Measurements from ENCODE around the gene SEPTIN1.
"Not testable (repeated sequence)": the region's sequence is repeated elsewhere in the genome, so short reads cannot be mapped to it uniquely, and the experiment has no call there.

Gene SEPTIN1

DNA sequence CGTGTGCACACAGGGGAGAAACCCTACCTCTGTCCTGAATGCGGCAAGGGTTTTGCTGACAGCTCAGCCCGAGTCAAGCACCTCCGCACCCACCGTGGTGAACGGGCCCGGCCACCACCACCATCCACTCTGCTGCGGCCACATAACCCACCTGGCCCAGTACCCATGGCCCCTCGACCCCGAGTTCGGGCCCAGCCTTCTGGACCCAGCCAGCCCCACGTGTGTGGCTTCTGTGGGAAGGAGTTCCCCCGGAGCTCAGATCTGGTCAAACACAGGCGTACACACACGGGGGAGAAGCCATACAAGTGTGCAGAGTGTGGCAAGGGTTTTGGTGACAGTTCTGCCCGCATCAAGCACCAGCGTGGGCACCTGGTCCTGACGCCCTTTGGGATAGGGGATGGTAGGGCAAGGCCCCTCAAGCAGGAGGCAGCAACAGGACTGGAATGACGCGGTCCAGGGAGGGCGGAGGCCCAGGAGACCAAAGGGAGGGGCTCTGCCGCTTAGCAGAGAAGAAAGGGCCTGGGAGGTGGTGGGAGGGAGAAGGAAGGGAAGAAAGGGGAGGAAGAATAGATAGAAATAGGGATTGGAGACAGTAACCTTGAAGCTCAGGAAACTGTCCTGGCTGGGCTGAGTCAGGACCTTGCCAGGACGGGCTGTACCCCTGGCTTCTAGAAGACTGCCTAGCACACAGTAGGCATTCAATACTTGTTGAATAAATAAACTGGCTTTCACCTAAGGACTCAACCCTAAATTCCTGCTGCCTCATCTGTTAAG, 16.5 kb upstream of the SEPTIN1 start:
- H3K4me1 ChIP-seq (ENCODE audit: control insufficient read depth, insufficient read depth, low read length): peaks cover 27% of the 10 kb centered on the region
- H3K27ac ChIP-seq (ENCODE audit: low read depth, low read length): no peak overlapping the region; the same call in 1 of the 2 replicates
- H3K9me3 ChIP-seq (ENCODE audit: control insufficient read depth, insufficient read depth, low read depth, low read length): no peaks in the 10 kb centered on the region
- H3K9ac ChIP-seq (ENCODE audit: low read length): peak overlapping the region; percentile 98
- no peaks in the 10 kb centered on the region for H3K27me3 ChIP-seq (ENCODE audit: control insufficient read depth, insufficient read depth, low read length)
- H3K36me3 ChIP-seq (ENCODE audit: control insufficient read depth, insufficient read depth, low read length): peaks cover 21% of the 10 kb centered on the region
- no peak overlapping the region for H3K4me3 ChIP-seq (ENCODE audit: low read depth, low read length)

DNA sequence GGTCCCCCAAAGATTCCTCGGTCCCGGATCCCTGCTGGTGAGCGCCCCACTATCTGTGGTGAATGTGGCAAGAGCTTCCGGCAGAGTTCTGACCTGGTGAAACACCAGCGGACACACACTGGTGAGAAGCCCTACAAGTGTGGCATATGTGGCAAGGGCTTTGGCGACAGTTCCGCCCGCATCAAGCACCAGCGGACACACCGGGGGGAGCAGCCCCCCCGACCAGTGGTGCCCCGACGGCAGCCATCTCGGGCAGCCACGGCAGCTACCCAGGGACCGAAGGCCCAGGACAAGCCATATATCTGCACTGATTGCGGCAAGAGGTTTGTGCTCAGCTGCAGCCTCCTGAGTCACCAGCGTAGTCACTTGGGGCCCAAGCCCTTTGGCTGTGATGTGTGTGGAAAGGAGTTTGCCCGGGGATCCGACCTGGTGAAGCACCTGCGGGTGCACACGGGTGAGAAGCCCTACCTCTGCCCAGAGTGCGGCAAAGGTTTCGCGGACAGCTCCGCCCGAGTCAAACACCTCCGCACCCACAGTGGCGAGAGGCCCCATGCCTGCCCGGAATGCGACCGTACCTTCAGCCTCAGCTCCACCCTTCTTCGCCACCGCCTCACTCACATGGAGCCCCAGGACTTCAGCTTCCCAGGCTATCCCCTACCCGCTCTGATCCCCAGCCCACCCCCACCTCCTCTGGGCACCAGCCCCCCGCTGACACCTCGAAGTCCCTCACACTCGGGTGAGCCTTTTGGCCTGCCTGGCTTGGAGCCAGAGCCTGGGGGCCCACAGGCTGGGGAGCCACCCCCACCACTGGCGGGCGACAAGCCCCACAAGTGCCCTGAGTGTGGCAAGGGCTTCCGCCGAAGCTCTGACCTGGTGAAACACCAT, 15.7 kb upstream of the SEPTIN1 start:
- Histone ChIP-seq H3K4me3 (ENCODE audit: low read depth, low read length) (no peak overlapping the region), H3K27me3 (ENCODE audit: control insufficient read depth, insufficient read depth, low read length) (no peaks in the 10 kb centered on the region), H3K9me3 (ENCODE audit: control insufficient read depth, insufficient read depth, low read depth, low read length) (no peaks in the 10 kb centered on the region), H3K36me3 (ENCODE audit: control insufficient read depth, insufficient read depth, low read length) (peaks cover 21% of the 10 kb centered on the region), H3K4me1 (ENCODE audit: control insufficient read depth, insufficient read depth, low read length) (peaks cover 27% of the 10 kb centered on the region), H3K9ac (ENCODE audit: low read length) (peak overlapping the region; percentile 25), H3K27ac (ENCODE audit: low read depth, low read length) (no peak overlapping the region)

- Histone ChIP-seq H3K9ac (ENCODE audit: low read length) (no peak overlapping the region), H3K27ac (ENCODE audit: low read depth, low read length) (no peak overlapping the region), H3K4me1 (ENCODE audit: control insufficient read depth, insufficient read depth, low read length) (peaks cover 27% of the 10 kb centered on the region), H3K4me3 (ENCODE audit: low read depth, low read length) (no peak overlapping the region), H3K36me3 (ENCODE audit: control insufficient read depth, insufficient read depth, low read length) (peaks cover 21% of the 10 kb centered on the region), H3K27me3 (ENCODE audit: control insufficient read depth, insufficient read depth, low read length) (no peaks in the 10 kb centered on the region), H3K9me3 (ENCODE audit: control insufficient read depth, insufficient read depth, low read depth, low read length) (no peaks in the 10 kb centered on the region)
These were observed 14.7 kb upstream of the SEPTIN1 start for GRCh38 chr16:30397056-30397455.

- not testable (repeated sequence) for H3K9ac ChIP-seq (ENCODE audit: low read length); H3K27me3 ChIP-seq (ENCODE audit: control insufficient read depth, insufficient read depth, low read length); H3K9me3 ChIP-seq (ENCODE audit: control insufficient read depth, insufficient read depth, low read depth, low read length); H3K27ac ChIP-seq (ENCODE audit: low read depth, low read length)
- H3K36me3 ChIP-seq (ENCODE audit: control insufficient read depth, insufficient read depth, low read length): peaks cover 21% of the 10 kb centered on the region
- H3K4me3 ChIP-seq (ENCODE audit: low read depth, low read length): peak overlapping the region; percentile 91
- peaks cover 24% of the 10 kb centered on the region for H3K4me1 ChIP-seq (ENCODE audit: control insufficient read depth, insufficient read depth, low read length)
These were observed 14.3 kb upstream of the SEPTIN1 start for GRCh38 chr16:30396627-30397026.

DNA sequence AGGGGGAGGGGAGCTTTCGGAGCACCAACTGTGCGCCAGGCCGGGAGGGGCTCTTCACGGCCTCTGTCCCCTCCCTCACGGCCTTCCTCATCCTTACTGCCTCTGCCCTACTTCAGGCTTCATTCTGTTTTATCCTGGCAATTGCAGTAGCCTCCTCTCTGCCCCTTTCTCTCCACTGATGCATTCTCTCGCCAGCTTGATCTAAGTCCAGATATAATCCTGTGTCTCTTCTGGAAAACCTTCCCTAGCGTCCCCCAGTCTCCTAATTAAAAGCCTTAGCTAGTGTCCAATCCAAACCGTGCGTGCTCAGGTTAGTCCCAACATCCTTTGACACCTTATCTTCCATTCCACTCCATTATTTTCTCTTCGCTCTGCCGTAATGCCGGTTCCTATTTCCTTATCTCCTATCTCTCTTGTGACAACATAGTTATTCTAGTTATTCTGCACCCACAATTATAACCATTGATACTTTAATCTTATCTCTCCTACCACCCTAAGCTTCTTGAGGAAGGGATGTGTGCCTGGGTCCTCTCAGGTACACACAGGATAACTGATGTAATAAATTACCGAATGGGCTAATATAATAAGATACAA, 13.7 kb upstream of the SEPTIN1 start:
- peak overlapping the region; percentile 91 for H3K4me3 ChIP-seq (ENCODE audit: low read depth, low read length)

GRCh38 chr16:30395155-30395991, 13.0 kb upstream of the SEPTIN1 start, which contains the start of gene ZNF48:
Gene ZNF48, plus strand, starts transcription at chr16:30395420. Its CDS starts 375 bp downstream, at chr16:30395795.
- Histone ChIP-seq H3K27me3 (ENCODE audit: control insufficient read depth, insufficient read depth, low read length) (no peaks in the 10 kb centered on the region), H3K4me3 (ENCODE audit: low read depth, low read length) (peak within 1 kb of the TSS; percentile 91), H3K36me3 (ENCODE audit: control insufficient read depth, insufficient read depth, low read length) (peaks cover 21% of the 10 kb centered on the region), H3K9me3 (ENCODE audit: control insufficient read depth, insufficient read depth, low read depth, low read length) (no peaks in the 10 kb centered on the region), H3K27ac (ENCODE audit: low read depth, low read length) (peak within 1 kb of the TSS; percentile 97), H3K9ac (ENCODE audit: low read length) (peak within 1 kb of the TSS; percentile 93), H3K4me1 (ENCODE audit: control insufficient read depth, insufficient read depth, low read length) (peaks cover 22% of the 10 kb centered on the region)

More for the DNA sequence above, 13.7 kb upstream of the SEPTIN1 start:
- Histone ChIP-seq H3K9me3 (ENCODE audit: control insufficient read depth, insufficient read depth, low read depth, low read length) (no peaks in the 10 kb centered on the region), H3K27me3 (ENCODE audit: control insufficient read depth, insufficient read depth, low read length) (no peaks in the 10 kb centered on the region), H3K4me1 (ENCODE audit: control insufficient read depth, insufficient read depth, low read length) (peaks cover 22% of the 10 kb centered on the region), H3K9ac (ENCODE audit: low read length) (peak overlapping the region; percentile 93), H3K27ac (ENCODE audit: low read depth, low read length) (peak overlapping the region; percentile 66; the same call in 1 of the 2 replicates), H3K36me3 (ENCODE audit: control insufficient read depth, insufficient read depth, low read length) (peaks cover 21% of the 10 kb centered on the region)

DNA sequence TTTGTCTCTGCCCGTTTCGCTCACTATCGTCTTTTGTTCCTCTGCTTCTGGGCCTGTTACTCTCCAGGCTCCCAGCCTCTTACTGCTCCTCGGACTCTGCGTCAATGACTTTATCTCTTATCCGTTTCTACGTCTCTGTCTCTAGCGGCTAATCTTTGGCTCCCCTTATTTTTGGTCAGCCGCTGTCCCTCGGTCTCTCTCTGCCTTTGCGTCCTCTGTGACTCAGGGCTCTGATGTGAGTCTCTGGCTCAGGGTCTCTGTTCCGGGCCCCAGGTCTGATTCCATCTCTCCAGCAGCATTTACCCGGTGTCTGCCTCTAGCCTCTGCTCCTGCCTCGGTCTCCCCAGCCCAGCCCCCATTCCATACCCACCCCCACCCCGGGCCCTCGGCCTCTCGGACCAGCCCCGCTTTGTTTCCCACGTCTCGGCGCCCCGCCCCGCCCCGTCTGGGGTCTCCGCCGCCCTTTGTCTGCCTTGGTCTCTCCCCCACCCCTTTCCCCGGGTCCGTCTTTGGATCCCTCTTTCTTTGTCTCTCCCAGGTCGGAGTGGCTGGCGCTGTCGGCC, 12.3 kb upstream of the SEPTIN1 start:
- peaks cover 20% of the 10 kb centered on the region for H3K4me1 ChIP-seq (ENCODE audit: control insufficient read depth, insufficient read depth, low read length)
- peak overlapping the region; percentile 97 for H3K27ac ChIP-seq (ENCODE audit: low read depth, low read length)
- H3K27me3 ChIP-seq (ENCODE audit: control insufficient read depth, insufficient read depth, low read length): no peaks in the 10 kb centered on the region
- H3K9ac ChIP-seq (ENCODE audit: low read length): peak overlapping the region; percentile 93
- peak overlapping the region; percentile 91 for H3K4me3 ChIP-seq (ENCODE audit: low read depth, low read length)
- H3K36me3 ChIP-seq (ENCODE audit: control insufficient read depth, insufficient read depth, low read length): peaks cover 21% of the 10 kb centered on the region
- no peaks in the 10 kb centered on the region for H3K9me3 ChIP-seq (ENCODE audit: control insufficient read depth, insufficient read depth, low read depth, low read length)

- H3K27me3 ChIP-seq (ENCODE audit: control insufficient read depth, insufficient read depth, low read length): no peaks in the 10 kb centered on the region
- H3K27ac ChIP-seq (ENCODE audit: low read depth, low read length): no peak overlapping the region
- H3K4me3 ChIP-seq (ENCODE audit: low read depth, low read length): no peak overlapping the region
- no peaks in the 10 kb centered on the region for H3K9me3 ChIP-seq (ENCODE audit: control insufficient read depth, insufficient read depth, low read depth, low read length)
- H3K9ac ChIP-seq (ENCODE audit: low read length): no peak overlapping the region
- H3K36me3 ChIP-seq (ENCODE audit: control insufficient read depth, insufficient read depth, low read length): no peaks in the 10 kb centered on the region
- H3K4me1 ChIP-seq (ENCODE audit: control insufficient read depth, insufficient read depth, low read length): peaks cover 12% of the 10 kb centered on the region
These were observed 1.2 kb upstream of the SEPTIN1 start for GRCh38 chr16:30383521-30383920.

DNA sequence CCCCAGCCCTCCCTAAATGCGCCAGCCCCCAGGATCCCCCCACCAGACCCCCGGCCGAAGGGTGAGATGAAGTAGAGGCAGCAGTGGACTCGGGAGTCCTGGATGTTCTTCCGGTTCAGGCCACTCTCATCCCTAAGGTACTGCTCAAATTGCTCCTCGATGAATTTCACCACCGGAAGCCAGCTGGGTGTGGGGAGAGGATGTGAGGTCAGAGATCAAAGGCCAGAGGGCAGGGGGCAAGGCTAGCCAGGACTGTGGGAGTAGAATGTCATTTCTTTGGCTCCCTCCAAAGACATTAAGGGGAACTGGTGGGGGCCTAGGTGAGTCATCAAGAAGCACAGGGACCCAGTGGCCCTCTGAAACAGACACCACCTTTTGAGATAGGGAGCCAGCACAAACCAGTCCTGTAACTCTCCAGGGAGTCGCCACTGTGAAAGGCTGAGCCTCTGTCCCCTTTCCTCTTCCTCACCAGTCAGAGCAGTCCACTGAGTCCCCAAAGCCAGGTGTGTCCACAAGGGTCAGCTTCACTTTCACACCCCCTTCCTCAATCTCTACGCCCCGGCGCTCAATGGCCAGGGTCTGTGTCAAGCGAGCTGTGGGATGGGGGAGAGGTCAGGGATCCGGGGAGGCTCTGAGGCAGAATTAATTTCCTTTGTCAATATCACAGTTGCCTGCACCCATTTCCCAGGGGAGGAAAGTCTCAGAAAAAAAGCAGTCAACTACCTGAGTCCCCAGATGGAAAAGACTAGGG, 895 bp downstream of the SEPTIN1 start:
- Histone ChIP-seq H3K36me3 (ENCODE audit: control insufficient read depth, insufficient read depth, low read length) (no peaks in the 10 kb centered on the region), H3K4me1 (ENCODE audit: control insufficient read depth, insufficient read depth, low read length) (peaks cover 21% of the 10 kb centered on the region), H3K4me3 (ENCODE audit: low read depth, low read length) (no peak overlapping the region)

More for the DNA sequence above, 895 bp downstream of the SEPTIN1 start:
- H3K9ac ChIP-seq (ENCODE audit: low read length): no peak overlapping the region
- H3K27ac ChIP-seq (ENCODE audit: low read depth, low read length): no peak overlapping the region
- H3K9me3 ChIP-seq (ENCODE audit: control insufficient read depth, insufficient read depth, low read depth, low read length): no peaks in the 10 kb centered on the region
- H3K27me3 ChIP-seq (ENCODE audit: control insufficient read depth, insufficient read depth, low read length): no peaks in the 10 kb centered on the region

All from HUES6 (cell line).